Measurements from ENCODE around the gene APLF.

The APLF gene

DNA sequence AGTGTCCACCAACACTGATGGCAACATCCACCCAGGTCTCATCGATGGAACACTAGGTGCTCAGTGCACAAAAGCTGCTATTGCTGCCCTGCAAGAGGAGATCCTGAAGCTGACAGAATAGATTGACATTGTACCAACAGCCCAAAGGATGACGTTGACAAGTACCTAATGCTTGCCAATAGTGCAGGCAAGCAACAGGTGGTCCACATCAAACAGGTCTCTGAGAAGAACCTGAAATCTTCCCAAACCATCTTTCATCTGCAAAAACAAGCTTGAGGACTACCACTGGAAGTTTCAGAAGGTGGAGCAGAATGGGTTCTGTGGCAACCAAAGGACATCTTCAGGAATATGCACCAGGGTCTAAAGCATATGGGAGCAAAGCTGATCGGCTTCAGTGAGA is 160.2 kb downstream of the APLF start:
- H3K4me3 ChIP-seq (replicated peaks; ENCODE audit: insufficient read depth, low read length), result no peak overlapping the region
- H3K27me3 ChIP-seq (ENCODE audit: insufficient read depth, poor library complexity, severe bottlenecking), result no peaks in the 10 kb centered on the region
- no peak overlapping the region for H3K27ac ChIP-seq (replicated peaks)
- TF ChIP-seq GABPA (IDR thresholded peaks at IDR 0.05; ENCODE audit: low read depth) (no peak), POLR2AphosphoS5 (IDR thresholded peaks at IDR 0.05; ENCODE audit: low read depth) (no peak), SPI1 (IDR thresholded peaks at IDR 0.05; ENCODE audit: borderline replicate concordance, low read depth) (no peak), REST (IDR thresholded peaks at IDR 0.05; ENCODE audit: insufficient replicate concordance, low read depth) (no peak)
- TF ChIP-seq, protein P1, sequence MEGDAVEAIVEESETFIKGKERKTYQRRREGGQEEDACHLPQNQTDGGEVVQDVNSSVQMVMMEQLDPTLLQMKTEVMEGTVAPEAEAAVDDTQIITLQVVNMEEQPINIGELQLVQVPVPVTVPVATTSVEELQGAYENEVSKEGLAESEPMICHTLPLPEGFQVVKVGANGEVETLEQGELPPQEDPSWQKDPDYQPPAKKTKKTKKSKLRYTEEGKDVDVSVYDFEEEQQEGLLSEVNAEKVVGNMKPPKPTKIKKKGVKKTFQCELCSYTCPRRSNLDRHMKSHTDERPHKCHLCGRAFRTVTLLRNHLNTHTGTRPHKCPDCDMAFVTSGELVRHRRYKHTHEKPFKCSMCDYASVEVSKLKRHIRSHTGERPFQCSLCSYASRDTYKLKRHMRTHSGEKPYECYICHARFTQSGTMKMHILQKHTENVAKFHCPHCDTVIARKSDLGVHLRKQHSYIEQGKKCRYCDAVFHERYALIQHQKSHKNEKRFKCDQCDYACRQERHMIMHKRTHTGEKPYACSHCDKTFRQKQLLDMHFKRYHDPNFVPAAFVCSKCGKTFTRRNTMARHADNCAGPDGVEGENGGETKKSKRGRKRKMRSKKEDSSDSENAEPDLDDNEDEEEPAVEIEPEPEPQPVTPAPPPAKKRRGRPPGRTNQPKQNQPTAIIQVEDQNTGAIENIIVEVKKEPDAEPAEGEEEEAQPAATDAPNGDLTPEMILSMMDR (IDR thresholded peaks at IDR 0.05; ENCODE audit: insufficient read depth, low read length), result no peak
- no peak for DNase-seq (ENCODE audit: low read depth in 1 of 2, low spot score in 1 of 2)

Measured in HL-60 (cell line).